A549 treated with dexamethasone at 1 μM for 4 hours (cell line): ENCODE measurements around the gene POU5F1. TPM values are rescaled to one million over a fixed set of nuclear protein-coding genes. Genes with fewer than 3 reads are reported as not detected.

Source experiments
- total RNA-seq: library from RNA; stranded (reverse); fragments of 200-300 nt; extraction: Qiagen RNA extraction; gene quantifications from 5 replicates; pipeline ENCODE4 v1.2.3, GENCODE V29; 2022

Gene POU5F1
- 11.8 to 22.2 TPM (median 16.0 TPM) in 5 replicates for total RNA-seq

DNA sequence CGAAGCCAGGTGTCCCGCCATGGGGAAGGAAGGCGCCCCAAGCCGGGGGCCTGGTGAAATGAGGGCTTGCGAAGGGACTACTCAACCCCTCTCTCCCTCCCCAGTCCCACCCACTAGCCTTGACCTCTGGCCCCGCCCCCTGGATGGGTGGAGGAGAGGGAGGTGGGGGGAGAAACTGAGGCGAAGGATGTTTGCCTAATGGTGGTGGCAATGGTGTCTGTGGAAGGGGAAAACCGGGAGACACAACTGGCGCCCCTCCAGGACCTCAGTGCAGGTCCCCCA, at the start of gene POU5F1:
TSS of gene POU5F1 (minus strand) at position 83 of the 282 bp plus-strand sequence. CDS start at position 21, 62 bp downstream.

DNA sequence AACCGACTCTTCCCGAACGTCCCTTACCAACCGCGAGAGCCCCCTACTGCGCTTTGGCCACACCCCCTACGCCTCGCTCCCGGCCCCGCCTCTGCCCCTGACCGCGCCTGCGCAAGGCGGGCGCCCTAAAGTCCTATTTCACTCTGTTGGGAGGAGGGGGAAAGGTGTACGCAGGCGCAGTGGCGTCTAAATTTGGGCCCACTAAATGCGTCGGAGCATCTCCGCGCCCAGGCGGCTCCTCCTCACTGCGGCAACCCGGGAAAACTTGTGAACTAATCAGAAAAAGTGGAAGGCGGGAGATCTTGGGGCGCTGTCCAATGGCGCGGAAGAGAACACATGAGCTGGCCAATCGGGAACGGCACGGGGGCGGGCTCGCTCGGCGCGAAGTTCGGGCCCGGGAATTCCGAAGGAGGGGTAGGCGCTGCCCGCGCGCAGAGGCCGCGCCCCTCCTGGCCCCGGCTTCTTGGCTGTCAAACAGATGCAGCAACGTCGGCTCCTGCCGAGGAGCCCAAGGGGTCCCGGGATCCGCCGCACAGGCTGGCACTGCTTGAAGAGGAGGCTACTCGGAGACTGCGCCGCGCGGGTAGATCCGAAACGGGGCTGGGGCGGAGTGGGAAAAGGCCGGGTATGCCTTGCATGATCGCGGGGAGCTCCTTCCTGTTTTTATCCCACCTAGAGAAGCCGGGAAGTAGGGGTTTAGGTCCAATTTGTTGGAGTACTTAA, 12.2 kb downstream of the POU5F1 start, which contains the start of gene TCF19:
TSS of gene TCF19 (plus strand) at position 450 of the 723 bp plus-strand sequence. CDS start 881 bp downstream, outside the sequence.

DNA sequence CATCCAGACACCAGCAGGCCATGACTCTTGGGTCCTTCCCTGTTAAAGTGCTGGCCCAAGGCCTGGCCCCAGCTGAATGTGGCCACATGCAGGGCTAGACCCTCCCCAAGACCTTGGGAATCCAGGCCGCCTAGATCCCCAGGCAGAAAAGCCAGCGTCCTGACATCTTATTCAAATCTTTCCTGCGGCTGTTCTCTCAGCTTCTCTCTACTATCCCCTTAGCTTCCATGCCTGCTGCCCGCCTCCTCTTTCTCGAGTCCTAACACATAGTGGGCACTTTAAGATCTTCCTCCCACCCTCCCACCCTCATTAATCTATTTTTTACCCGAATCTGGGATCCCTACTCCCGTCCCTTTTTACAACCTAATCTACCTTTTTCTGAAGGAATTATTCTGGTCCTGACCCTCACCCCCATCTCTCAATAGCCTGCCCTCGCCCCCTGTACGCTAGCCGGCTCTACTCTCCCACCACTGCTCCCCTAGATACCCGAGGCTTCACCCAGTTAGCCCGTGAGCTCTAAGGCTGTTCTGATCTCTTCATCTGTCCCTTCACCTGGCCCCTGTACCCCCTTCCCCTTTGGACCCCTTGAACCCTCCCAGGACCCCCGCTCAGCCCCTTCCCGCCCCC, 12.9 kb downstream of the POU5F1 start, which contains the start of gene CCHCR1:
TSS of gene CCHCR1 (minus strand) at position 290 of the 627 bp plus-strand sequence. CDS start at position 88, 202 bp downstream.

DNA sequence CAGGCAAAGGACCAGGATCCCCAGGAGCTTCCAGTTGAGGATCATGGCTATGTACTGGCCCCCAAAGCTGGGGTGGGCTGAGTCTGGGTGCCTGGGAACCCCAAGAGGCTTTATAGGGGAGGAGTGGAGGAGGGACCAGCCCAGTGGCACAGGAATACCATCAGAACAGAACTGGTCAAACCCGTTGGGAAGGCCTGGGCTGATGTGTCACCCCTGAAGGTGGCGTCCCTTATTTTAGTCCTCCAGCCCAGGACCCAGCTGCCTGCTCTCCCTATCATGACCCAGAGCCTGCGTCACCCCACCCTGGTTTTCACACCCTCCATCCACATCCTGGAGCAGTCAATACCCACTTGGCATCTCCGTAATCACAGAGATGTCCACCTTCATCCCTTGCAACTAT, 31.5 kb downstream of the POU5F1 start, which contains the start of gene PSORS1C2:
TSS of gene PSORS1C2 (minus strand) at position 85 of the 400 bp plus-strand sequence. CDS start at position 45, 40 bp downstream.

DNA sequence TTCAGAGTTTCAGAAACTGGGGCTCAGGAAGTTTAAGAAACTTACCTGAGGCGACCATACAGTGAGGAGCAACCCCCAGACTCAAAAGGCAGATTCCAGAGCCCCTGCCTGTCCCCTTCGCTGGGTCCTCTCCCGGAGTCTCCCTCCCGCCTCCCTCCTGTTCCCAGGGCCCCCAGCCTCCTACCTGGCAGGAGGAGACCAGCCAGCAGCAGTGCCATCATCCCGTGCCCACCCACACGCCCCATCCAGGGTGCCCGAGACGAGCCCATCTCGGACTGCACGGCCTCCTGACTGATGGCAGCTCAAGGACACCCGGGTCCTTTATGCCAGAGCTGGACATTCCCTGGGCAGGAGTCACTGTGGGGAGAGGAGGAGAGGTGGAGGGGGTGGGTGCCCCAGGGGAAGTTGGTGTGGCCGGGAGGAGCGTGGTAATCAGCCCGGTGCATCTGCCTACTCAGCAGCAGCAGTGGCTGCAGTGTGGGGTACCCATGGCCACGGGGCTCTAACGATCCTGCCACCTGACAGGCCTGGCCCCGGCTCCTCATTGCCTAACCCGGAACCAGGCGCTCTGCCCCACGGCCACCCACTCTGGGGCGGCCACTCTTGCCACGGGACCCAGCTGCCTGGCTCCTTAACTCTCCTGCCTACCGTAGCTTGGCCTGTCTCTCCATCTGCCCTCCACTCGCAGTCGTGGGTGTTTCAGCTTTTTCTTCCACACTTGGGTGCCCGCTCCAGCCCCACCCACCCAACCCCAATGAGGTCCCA, 50.1 kb downstream of the POU5F1 start, which contains the start of gene CDSN:
TSS of gene CDSN (minus strand) at position 296 of the 765 bp plus-strand sequence. CDS start at position 269, 27 bp downstream.

DNA sequence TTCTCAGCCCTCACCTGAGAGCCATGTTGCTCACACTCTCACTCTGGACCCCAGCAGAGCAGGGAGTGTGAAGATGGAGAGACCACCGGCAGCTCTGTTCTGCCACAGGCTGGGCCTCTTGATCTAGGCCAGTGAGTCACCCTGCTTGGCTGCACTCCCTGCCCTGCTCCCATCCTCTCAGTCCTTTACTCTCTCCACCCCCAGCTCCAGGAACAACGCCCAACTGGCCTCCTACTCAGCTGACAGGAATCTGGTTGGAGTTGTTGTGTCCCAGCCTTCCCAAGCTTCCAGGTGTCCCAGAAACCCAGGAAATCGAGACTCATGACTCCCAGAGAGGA, 56.0 kb downstream of the POU5F1 start, which contains the start of gene PSORS1C1:
TSS of gene PSORS1C1 (plus strand) at position 260 of the 338 bp plus-strand sequence. CDS start 14,833 bp downstream, outside the sequence.

Other genes starting within 250 kb of the POU5F1 start
- gene SFTA2, start 238.5 kb downstream of the POU5F1 start, total RNA-seq, result 0.11 to 0.15 TPM in 2 of 5 replicates, not detected in the others
- 0.06 to 0.15 TPM (median 0.10 TPM) in 5 replicates for gene MUCL3, start 229.7 kb downstream of the POU5F1 start, total RNA-seq
- gene MUC21, start 187.0 kb downstream of the POU5F1 start, total RNA-seq, result 0.02 TPM in 1 of 5 replicates, not detected in the others
- 0.01 to 0.05 TPM (median 0.02 TPM) in 5 replicates for gene MUC22, start 160.2 kb downstream of the POU5F1 start, total RNA-seq
- gene C6orf15, start 58.1 kb downstream of the POU5F1 start, total RNA-seq, result 0.07 TPM in 1 of 5 replicates, not detected in the others
- 4.4 to 6.7 TPM (median 6.1 TPM) in 5 replicates for gene PSORS1C1, start 55.9 kb downstream of the POU5F1 start, total RNA-seq
- 0.04 to 0.08 TPM (median 0.06 TPM) in 4 of 5 replicates, not detected in the other for gene CDSN, start 50.2 kb downstream of the POU5F1 start, total RNA-seq
- 0.09 TPM in 1 of 5 replicates, not detected in the others for gene PSORS1C2, start 31.6 kb downstream of the POU5F1 start, total RNA-seq
- gene CCHCR1, start 12.9 kb downstream of the POU5F1 start, total RNA-seq, result 7.1 to 8.3 TPM (median 7.5 TPM) in 5 replicates
- 11.7 to 16.7 TPM (median 15.3 TPM) in 5 replicates for gene TCF19, start 12.1 kb downstream of the POU5F1 start, total RNA-seq
- gene HLA-C, start 101.4 kb upstream of the POU5F1 start, total RNA-seq, result 42.8 to 53.6 TPM (median 51.6 TPM) in 5 replicates
- 20.6 to 32.4 TPM (median 22.0 TPM) in 5 replicates for gene HLA-B, start 186.5 kb upstream of the POU5F1 start, total RNA-seq
- gene MICA, start 232.9 kb upstream of the POU5F1 start, total RNA-seq, result 27.4 to 29.3 TPM (median 28.6 TPM) in 5 replicates